NCI-H2081 treated with DMSO at 0.1 percent for 48 hours (cell line): ENCODE results near the gene LETM1.

ENCODE experiments used
- DNase-seq: peaks from one replicate; lab custom pipeline; 2025; lab: John Stamatoyannopoulos, UW

Gene LETM1

GRCh38 chr4:1806596-1807331 is 49.2 kb downstream of the LETM1 start:
- no peak for DNase-seq

DNA sequence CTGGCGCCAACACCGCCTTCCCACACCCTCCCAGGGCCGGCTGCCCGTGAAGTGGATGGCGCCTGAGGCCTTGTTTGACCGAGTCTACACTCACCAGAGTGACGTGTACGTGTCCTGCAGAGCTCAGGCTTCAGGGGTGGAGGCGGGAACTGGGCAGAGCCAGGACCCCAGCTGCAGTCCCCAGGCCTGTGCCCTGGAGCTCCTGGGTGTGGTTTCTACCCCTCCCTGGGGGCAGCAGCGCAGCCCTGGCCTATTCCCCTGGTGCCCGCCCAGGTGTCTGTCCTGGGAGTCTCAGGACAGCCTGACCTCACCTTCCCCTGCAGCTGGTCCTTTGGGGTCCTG is 49.8 kb downstream of the LETM1 start:
- DNase-seq, result no peak

- no peak for DNase-seq
Observed at GRCh38 chr4:1805493-1806222, 50.3 kb downstream of the LETM1 start.

DNA sequence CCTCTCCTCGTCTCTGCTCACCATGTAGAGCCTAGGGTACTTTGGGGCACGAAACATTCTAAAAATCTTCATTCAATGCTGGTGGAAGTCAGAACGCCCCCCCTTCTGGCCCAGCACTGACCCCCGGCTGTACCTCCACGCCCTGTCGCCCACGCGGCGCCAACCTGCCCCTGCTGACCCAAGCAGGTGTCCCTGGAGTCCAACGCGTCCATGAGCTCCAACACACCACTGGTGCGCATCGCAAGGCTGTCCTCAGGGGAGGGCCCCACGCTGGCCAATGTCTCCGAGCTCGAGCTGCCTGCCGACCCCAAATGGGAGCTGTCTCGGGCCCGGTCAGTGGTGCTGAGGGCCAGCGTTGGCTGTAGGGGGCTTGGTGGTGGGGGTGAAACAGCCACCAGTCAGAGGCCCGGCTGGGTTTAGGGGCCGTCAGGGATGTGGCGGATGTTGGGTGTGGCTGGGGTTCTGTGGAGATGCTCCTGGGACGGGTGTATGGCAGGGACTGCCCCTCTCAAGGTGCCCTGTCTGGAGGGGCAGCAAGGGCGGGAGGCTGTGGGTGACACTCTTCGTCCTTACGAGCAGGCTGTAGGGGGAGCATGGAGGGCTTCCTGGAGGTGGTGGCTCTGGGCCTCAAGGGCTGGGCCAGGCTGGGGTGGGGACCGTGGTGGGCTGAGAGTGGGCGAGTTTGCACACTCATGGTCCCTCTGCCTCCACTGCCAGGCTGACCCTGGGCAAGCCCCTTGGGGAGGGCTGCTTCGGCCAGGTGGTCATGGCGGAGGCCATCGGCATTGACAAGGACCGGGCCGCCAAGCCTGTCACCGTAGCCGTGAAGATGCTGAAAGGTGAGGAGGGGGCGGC is 51.1 kb downstream of the LETM1 start:
- no peak for DNase-seq

DNA sequence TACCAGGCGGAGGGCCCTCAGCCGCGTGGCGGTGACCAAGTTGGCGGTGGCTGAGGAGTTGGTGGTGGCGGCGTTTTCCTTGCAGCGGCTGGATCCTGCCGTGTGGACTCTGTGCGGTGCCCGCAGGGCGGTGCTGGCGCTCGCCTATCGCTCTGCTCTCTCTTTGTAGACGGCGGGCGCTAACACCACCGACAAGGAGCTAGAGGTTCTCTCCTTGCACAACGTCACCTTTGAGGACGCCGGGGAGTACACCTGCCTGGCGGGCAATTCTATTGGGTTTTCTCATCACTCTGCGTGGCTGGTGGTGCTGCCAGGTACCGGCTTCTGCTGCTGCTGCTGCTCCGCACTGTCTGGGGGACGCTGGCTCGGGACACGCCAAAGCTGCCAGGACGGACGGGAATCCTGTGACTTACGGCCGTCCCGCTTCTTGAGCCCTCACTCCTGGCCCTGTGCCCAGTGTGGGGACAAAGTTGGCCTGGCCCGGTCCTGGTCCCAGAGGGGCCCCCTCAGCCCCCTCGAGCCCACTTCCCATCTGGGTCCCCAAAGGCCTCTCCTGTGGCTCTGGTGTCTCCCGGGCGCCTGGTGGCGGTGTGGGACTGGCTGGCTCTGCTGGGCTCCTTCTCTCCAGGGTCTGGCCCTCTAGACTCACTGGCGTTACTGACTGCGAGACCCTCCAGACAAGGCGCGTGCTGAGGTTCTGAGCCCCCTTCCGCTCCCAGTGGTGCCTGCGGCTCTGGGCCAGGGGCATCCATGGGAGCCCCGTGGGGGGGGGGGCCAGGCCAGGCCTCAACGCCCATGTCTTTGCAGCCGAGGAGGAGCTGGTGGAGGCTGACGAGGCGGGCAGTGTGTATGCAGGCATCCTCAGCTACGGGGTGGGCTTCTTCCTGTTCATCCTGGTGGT is 52.2 kb downstream of the LETM1 start:
- no peak for DNase-seq

- no peak for DNase-seq
Observed at GRCh38 chr4:1802720-1803522, 53.0 kb downstream of the LETM1 start.

DNA sequence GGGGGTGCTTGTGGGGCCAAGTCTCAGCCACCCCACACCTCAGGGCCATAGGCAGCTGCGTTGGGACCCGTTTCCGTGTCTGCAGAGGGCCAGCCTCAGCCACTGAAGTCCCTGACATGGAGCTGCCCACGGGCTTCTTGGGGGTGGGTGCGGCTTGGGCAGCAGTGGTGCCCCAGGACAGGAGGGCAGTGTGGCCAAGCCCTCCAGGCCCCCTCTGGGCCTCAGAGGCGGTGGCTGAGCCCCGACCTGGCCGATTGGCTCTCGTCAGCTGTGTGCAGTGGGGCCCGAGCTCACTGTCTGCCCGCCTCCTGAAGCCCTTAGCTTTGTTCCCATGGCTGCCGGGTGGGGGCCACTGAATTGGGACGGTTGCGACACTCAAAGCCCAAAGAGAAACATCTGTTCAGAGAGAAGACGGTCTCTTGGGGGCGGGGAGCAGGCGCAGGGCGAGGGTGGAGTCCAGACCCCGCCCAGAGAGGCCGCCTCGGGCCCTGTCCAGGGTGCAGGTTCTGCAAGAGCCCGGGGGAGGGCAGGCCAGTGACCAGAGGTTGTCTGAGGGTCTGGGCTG is 53.7 kb downstream of the LETM1 start:
- DNase-seq, result no peak

DNA sequence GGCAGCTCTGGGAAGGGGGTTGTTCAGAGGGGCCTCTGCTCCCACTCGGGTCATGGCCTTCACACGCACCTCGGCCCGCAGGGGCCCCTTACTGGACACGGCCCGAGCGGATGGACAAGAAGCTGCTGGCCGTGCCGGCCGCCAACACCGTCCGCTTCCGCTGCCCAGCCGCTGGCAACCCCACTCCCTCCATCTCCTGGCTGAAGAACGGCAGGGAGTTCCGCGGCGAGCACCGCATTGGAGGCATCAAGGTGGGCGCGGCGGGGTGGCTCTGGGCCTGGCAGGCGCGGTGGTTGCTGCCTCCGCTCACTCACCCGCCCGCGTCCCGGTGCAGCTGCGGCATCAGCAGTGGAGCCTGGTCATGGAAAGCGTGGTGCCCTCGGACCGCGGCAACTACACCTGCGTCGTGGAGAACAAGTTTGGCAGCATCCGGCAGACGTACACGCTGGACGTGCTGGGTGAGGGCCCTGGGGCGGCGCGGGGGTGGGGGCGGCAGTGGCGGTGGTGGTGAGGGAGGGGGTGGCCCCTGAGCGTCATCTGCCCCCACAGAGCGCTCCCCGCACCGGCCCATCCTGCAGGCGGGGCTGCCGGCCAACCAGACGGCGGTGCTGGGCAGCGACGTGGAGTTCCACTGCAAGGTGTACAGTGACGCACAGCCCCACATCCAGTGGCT is 54.5 kb downstream of the LETM1 start:
- DNase-seq, result no peak

DNA sequence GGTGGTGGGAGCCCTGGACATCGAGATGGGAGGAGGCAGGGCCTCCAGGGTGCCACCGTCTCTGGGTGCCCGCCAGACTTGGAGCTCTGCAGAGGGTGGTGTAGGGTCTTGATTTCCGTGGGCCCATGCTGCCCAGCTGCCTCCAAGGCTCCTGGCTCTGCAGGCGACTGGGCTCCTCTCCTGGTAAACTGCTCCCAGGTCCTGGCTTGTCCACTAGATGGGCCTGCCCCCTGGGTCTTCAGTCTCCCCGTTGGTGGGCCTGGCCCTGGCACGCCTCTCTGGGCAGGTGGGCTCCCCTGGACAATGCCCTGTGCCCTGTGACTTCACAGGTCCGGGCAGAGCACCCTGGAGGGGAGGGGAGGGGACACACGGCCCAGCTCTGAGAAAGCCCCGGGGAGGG is 55.2 kb downstream of the LETM1 start:
- no peak for DNase-seq

- no peak for DNase-seq
Observed at GRCh38 chr4:1799387-1800375, 56.3 kb downstream of the LETM1 start.

DNA sequence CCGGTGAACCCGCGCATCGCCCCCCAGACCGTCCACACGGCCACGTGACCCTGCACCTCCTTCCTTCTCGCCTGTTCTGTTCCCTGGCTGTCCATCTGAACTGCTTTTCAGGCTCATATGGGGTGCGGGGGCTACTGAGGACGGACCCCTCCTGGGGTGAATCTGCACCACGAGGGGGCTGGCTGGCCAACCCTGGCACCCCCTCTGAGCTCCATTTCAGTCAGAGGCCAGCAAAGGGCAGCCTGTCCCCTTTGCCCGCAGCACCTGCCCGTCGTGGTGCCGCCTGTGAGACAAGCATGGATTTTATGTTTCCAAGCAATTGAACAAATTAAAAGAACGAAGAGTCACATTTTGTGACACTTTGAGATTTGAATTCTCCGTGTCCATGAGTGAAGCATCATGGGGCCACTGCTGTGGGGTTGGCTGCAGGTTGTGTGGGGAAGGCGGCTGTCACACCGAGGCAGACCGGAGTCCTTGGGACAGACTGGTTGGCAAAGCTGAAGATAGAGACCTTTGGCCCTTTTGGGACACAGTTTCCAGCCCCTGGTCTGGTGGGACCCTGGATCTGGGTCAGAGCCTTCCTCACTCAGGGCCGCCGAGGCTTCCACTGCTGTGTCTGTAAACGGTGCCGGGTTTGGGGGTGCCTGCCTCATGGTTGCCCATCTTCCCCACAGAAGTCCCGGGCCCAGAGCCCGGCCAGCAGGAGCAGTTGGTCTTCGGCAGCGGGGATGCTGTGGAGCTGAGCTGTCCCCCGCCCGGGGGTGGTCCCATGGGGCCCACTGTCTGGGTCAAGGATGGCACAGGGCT is 57.2 kb downstream of the LETM1 start:
- no peak for DNase-seq

DNA sequence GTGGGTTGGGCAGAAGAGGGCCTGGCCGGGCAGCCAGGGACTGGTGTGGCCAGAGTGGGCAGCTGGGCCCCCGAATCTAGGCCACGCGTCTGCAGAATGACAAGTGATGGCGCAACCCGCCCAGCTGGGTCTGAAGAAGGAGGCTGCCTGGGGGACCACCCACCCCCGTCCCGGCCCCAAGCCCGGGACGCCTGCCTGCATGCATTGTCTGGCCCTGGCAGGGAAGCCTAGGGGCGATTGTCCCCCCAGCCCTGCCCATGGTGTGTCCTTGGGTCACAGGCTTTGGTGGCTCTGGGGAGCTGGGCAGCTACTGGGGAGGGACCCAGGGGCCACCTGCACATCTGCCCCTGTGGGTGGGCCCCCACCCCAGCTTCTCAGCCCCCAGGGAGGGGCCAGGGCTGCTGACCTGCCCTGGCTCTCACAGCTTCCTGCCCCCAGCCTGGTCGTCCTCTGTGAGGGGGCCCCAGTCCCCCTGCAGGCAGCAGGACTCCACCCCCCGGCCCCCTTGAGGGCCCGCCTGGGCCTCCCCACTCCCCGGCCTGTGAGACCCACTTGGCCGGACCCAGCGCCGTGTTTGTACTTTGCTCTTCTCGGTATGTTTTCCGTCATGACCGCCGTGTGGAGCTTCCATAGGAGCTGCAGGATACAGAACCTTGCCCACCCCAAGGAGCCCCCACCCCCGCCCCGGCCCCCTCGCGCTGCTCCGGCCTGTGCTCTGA is 57.9 kb downstream of the LETM1 start:
- DNase-seq, result no peak

DNA sequence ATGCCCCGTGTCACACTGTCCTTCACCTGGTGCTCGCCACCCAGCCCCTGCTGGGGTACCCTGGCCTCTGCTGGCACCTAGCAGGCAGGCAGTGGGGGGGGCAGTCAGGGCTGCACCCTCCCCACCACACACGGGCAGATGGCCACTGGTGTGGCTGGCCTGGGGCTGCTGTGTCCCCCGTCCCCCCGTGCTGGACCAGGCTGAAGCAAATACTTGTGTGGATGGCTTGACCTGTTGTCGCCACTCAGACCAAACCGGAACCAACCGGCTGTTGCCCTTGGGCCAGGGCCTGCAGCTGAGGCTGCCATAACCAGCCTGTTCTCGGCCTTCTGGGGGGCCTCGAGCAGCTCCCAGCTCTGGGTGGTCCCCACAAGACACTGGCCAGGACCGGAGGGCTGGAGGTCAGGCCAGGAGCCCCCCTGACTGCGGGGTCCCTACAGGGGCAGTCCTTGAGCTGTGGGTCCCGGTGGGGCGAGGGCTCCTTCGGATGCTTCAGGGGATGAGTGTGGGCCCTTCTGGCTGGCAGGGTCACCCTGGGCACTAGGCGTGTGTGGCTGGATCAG is 58.6 kb downstream of the LETM1 start:
- DNase-seq, result no peak

DNA sequence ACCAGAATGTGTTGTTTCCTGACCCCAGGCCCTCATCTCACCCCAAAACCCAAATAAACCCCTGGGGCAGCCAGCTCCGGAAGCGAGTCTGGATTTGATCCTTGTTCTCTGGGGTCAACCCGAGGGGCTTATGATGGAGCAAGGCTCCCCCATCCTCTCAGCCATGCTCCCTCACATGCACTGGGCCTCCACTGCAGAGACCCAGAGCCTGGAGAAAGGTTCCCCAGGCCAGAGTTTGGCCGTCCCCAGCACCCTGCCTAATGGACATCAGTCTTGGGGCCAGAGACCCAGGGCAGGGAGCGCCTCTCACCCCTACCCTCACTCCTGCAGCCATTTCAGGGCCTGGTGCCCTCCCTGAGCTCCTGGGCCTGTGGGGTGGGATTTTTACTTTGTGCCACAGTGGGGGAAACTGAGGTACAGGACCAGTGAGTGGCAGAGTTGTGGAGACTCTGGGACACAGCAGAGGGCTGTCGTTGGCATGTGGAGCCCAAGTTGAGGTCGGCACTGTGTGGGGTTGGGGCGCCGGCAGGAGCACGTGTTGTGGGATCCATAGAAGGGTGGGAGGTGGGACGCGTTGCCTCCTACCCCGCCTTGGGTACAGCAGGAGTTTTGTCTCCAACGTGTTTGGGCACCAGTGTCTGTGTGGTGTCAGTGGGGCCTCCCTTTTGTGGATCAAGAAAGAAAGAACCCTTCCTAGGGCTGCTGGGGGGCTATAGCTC is 59.3 kb downstream of the LETM1 start:
- DNase-seq, result no peak

DNA sequence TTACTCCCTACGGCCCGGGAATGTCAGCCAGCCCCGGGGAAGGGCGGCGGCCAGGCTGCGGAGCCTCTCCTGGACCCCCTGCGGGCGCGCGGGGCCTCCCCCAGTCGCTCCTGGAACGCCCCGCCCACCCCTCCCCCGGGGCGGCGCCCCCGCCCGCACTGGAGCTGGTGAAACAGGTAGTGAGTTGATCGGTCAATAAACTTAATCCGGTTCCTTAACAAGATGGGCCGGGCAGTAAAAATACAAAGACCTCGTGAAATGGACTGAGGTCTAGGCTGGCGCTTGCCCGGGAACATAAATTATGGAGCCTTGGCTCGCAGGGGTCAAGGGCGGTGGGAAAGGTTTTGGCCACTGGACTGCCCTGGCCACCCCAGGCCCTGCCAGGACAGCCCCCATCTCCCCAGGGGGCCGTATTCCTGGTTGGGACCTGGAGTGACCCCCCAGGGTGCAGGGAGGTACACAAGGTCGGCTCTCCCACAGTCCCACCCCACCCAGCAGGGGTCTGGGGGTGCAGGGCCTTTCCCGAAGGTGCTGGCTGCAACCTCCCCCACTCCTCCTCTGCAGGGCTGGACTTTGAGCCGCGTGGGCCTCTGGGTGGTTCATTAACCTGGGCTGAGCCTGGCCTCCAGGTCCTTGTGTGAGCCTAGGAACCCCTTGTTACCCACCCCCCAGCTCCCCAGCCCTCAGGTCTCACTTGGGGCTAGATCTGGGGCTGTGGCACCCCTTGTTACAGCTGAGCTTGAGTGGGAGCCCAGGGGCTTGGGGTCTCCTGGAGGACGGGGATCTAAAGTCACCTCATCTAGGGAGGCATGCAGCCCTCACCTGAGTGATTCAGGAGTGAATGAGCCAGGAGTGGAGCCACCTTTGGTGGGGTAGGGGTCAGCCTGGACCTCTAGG is 60.4 kb downstream of the LETM1 start:
- no peak for DNase-seq
